Mesenteric fat pad (tissue), 1 donor: ENCODE data around the gene GRID1. TPM values are rescaled to one million over a fixed set of nuclear protein-coding genes. Genes with fewer than 3 reads are reported as not detected.
"Not testable (repeated sequence)": the region's sequence is repeated elsewhere in the genome, so short reads cannot be mapped to it uniquely, and the experiment has no call there.

Experiments used
- DNase-seq: peaks from one replicate; pipeline ENCODE4 v3.0.0-alpha.2; 2020; ENCODE audit warnings: low spot score
- total RNA-seq: library from RNA; stranded (reverse); fragmentation: NEBNext Ultra II Directional; extraction: Animal tissue kit (Norgen Biotek cat#: 25700); gene quantifications from one replicate; pipeline ENCODE4 v1.2.1, GENCODE V29; 2021
- donor health status: DM: yes; HTN: yes; CAD: no.

The GRID1 gene
- total RNA-seq, 1 donor from 2014 or later: 2.1 TPM

DNA sequence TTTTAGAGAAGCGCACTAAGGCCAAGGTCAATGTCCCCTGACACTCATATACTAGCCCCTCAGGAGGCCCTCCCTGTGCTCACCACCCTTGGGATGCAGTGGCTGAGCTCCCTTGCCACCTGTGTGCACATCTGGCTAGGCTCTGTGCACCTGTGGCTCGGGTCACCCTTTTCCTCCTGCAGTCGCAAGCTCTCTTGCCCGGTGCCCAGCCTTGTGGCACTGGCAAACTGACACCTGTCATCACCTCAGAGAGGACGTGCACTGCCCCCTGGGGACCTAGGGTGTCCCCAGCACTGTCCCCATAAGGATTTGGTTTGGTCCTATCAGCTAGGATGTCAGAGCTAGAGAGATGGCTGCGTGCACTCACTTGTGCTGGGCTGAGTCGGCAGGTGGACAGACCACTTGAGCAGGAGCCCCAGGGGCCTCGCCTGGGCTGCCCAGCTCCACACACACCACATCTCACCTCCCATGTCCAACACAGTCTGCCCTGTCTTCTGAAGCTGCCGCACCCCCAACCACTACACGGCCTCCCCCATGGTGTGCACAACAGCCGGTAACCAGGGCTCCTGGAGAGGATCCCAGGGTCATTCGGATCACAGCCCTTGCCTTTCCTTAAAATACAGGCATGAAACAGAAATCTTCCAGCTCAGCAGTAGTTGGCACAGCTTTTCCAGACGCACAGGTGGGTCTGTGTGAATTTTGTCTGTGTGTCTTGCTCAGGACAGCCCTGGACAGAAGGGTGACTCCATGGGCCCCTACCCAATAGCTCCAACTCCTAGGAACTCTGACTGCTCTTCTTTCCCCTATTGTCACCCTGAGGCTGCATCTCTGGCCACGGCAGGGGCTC, 111.0 kb downstream of the GRID1 start:
- no peak for DNase-seq

DNA sequence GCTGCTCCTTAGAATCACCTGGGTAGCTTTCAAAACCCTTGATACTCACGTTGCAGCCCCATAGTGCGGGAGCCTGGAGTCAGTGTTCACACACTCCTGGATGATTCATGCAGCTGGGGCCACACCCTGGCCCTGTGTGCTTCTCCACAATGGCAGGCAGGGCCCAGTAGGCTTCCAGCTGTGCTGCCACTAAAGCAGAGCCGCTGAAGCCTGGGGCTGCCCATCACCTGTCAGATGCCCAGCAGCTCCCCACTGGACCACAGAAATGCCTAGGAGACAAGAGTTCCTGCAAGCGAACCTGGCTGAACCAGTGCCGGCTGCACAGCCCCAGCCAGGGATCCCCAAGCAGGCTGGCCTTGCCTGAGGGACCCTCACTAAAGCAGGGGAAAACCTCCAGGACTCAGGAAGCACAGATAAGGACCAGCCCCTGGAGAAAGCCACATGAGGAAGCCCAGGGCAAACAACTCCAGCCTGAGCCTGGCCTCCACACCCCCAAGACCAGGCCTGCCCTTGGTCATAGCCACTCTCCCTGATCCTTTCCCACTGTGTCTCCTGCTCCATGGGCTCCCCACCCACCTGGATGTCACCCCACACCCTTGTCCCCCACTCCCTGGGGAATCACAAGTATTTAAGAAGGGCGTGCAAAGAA, 111.9 kb downstream of the GRID1 start:
- peak; percentile 72 for DNase-seq

DNA sequence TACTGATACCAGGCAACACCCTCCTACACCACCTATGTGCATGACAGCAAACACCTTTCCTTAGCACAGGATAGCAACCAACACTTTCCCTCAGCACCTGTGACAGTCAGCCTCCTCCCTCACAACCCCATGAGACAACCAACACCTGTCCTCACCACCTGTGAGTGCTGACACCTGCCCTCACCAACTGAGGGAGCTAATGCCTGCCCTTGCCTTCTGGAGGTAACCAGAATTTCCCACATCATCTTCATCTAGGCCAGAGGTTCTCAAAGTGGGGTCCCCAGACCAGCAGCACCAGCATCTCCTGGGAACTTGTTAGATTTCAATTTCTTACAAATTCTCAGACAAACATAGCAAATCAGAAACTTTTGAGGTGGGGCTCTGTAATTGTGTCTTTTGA, 112.5 kb downstream of the GRID1 start:
- DNase-seq: no peak

DNA sequence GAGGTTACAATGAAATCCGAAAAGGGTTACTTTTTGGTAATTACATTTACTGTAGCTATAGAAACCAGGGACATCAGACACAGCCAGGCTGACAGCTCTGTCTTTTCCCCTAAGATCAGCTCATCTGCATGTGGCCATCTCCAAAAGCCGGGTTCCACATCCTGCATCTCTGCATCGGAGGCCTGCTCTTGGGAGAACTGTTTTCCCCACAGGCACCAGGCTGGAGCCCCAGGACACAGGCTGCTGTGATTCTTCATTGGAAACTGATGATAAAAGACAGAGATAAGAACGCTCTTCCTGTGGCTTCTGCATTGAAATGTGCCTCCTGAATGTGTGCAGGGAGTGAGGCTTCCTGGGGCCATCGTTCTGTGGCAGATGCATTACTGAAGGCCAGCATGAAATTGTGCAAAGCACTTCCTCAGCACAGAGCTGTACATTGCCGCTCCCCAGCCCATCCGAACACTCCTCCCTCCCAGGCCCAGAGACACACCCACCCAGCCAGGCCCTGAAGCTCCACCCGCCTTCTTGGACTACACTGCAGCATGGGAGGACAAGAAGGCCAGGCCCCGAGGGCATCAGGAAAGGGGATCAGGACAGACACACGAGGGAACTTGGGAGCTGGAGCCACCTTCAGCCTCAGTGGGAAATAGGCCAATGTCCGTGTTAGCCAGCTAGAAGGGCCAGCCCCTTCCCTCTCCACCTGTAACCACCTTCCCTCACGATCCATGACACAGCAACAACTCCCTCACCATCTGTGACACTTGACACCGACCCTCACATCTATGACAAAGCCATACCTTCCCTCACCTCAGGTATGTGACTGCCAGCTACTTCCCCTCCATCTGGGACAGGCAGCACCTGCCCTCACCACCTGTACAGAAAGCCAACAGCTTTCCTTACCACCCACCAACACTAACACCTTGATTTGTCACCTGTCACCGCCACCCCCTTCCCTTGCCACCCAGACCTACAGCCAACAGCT, 113.2 kb downstream of the GRID1 start:
- peak; percentile 62 for DNase-seq

DNA sequence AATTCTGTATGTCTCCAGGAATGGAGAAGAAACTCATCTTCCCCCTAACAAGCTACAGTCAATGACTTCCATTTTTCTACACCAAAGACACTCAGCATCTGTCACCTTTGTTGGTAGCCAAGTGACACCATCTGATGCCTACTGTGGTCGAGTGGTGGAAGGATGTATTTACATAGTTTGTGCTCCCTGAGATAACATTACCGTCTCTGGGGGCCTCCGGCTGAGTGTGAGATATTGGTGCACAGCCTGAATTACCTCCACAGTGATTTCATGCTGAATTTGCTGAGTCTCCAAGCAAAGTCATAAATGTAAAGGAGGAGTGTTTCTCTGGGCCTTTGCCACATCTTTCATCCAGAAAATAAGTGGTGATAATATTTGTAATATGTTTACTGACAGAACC, 114.0 kb downstream of the GRID1 start:
- DNase-seq: peak; percentile 14

DNA sequence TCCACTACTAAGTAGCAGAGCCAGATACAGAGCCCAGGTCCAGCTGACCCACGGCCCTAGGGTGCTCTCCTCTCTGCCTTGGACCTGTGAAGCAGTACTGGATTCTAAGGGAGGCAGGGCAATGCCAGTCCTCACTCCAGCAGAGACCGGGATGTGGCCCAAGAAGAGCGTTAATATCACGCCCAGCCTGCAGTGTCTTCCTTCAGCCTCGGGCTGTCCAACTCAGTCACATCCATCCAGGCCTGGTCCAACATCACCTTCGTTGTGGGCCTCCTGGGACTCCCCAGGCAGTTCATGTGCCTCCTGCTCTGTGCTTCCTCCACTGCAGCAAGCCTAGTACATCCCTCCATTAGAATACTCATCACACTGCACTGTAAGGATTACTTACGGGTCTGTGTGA, 114.5 kb downstream of the GRID1 start:
- DNase-seq: peak; percentile 75

DNA sequence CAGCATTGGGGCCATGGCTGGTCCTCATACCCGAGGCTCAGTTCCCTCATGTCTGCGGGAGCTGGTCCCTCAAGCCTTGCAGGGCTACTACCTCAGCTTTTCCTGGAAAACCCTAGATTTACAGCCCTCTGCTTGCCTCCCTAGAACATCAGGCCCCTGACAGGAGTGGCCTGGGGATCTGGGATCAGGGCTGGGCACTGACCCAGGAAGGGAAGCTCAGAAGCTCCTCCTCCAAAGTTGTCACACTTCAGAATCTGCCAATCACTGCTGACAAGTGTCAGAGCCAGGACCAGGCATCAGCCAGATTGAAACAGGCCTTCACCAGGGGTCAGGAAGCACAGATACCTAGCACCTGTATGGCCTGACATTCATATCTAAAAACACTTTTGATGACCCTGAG, 115.2 kb downstream of the GRID1 start:
- peak; percentile 22 for DNase-seq

DNA sequence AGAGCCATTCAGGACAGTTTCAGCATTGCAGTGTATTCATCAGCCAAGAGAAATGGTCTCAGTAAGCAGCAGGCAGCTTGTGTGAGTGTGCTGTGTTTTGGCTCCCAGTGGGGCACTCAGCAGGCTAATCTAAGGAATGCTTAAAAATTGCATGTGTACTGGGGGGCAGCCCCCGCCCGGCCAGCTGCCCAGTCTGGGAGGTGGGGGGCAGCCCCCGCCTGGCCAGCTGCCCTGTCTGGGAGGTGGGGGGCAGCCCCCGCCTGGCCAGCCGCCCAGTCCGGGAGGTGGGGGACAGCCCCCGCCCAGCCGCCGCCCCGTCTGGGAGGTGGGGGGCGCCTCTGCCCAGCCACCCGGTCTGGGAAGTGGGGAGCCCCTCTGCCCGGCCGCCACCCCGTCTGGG, 116.2 kb downstream of the GRID1 start:
- DNase-seq: peak; percentile 65

DNA sequence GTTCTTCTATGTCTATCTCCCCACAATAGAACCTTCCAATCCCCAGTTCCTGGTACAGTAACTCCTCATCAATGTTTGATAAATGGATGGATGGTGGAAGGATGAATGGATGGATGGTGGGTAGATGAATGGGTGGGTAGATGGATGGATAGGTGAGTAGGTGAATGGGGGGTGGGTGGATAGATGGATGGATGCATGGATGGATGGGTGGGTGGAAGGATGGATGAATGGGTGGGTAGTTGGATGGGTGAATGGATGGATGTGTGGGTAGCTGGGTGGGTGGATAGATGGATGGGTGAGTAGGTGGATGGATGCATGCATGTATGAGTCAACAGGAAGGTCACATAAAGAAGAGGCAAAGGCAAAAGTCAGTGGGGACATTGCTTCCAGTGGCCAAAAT, 116.8 kb downstream of the GRID1 start:
- no peak for DNase-seq

DNA sequence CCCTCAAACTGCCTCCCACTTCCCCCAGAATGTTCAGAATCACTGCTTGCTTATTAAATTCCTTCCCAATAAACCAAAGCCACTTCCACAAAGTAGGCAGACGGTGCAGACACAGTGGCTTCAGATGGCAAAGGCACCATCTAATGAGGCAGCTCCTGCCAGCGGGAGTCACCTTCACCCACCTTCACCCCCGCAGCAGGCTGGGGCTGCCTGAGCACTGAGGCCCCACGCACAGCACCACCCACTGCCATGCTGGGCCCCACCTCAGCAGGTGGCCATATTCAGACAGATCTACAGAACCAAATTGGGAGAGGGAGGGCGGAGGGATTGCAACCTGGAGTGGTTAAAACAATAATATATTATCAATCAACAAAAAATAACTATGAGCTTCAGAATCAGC, 118.5 kb downstream of the GRID1 start:
- DNase-seq: no peak

DNA sequence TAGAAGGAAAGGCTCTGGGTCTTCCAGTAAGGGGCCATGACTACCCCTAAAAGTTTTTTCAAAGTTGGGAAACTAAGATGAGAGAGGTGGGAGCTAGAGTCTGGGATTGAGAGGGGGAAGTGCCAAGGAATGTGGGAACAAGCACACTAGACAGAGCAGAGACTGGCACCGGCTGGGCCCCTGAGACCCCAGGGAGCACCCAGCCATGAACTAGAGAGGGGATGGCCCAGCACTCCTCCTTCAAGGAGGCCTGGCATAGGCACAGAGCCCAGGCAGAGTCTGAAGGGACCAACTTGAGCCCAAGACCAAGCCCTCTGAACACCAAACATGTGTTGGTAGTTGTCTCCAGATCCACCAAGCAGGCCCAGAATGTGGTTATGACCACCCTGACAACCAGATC, 119.0 kb downstream of the GRID1 start:
- no peak for DNase-seq

DNA sequence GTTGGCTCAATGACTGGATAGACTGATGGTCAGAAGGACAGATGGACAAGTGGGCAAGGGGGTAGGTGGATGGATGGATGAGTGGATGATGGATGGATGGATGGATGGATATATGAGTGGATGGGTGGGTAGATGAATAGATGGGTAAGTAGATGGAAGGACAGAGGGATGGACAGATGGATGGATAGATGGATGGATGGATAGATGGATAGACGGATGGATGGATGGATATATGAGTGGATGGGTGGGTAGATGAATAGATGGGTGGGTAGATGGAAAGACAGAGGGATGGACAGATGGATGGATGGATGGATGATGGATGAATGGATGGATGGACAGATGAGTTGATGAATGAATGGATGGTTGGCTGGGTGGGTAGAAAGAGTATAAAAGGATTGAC, 119.5 kb downstream of the GRID1 start:
- no peak for DNase-seq

DNA sequence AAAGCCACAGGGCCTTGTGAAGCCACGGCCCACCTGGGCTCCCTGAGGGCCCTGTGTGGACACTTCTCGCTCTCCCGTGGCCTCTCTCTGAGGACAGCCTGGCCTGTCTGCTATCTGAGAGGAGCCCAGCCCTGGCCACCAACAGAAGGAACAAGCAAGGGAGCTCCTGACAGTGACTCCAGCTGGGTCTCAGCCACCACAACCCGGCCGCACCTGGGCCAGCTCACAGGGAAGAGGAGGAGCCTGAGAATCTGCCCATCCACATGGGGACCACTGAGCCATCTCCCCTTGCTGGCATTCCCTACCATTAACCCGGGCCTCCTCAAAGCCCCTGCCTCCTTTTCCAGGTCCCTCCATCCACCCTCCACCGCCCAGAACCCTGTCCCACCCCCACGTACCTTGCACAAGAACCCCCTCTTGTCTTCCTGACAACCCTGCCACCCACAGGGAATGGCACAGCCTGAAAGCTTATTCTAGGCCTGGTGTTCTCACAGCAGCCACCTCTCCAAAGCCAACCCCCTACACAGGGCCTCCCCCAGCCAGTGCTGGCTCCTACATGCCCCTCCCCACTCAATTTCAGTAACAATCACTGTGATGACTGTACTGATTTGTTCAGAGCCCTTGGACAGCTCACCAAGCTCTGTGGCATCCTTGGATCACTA, 120.2 kb downstream of the GRID1 start:
- no peak for DNase-seq

DNA sequence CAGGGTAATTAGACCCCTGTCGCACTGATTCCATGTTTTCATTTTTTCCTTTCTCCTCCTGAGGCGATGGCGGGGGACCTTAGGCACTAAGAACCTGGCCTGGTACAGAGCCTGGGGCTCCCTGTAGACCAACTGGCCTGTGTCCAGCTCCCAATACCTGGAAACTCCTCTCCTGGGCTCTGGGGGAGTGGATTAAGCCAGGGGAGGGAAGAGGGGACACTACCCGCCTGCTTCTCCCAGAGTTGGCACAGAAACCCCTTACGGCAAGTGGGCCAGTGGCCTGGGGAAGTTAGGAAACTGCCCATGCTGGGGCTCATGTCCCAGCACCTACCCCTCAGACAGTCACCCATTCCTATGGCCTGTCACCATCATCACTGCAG, 121.6 kb downstream of the GRID1 start:
- no peak for DNase-seq

DNA sequence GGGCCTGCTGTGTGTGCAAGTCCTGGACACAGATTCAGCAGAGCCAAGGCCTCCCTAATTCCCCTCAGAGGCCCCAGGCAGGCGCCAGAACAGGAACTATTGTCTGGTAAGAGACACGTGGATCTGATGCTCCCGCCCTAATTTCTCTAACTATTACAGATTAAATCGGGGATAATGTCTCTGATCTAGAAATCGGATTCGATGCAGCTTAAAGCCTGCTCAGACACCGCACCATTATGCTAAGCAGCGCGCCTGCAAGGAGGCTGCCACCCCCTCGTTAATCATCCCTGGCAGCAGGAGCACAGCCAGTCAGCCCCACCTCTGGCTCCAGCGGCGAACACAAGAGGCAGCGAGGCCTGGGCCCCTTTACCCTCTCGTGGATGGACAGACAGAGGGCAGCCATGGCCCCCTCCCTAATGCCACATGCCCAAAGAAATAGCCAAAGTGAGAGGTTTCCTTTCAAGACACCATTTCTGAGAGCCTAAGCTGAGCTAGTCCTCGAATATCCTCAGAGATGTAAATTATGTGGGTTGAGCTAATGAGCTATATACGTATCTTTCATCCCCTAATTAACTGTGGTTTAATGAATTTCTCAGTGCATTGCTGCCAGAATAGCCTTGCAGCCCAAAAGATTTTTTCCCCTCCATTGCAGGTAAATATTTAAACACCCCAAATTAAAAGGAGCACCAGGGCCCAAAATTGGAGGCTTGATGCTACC, 122.1 kb downstream of the GRID1 start:
- DNase-seq: no peak

DNA sequence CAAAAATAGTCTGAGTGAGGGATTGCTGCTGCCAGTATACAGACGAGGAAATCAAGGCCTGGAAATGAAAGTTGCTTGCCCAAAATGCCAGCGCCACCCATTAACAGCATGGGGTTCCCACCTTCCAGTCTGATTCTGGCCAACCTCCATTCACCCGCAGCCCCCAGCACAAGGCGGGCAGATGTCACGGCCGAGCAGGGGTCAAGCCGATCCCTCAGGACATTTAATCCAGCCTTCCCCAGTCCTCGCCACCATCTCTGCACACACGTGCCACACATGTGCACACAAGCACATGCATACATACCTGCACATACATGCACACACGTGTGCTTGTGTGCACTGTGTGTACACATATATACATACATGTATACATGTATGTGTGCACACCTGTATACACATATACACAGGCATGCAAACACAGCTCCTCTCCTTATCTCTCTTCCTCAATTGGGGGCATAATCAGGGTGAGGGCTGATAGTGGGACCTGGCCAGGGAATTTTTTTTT, 122.9 kb downstream of the GRID1 start:
- DNase-seq: no peak

DNA sequence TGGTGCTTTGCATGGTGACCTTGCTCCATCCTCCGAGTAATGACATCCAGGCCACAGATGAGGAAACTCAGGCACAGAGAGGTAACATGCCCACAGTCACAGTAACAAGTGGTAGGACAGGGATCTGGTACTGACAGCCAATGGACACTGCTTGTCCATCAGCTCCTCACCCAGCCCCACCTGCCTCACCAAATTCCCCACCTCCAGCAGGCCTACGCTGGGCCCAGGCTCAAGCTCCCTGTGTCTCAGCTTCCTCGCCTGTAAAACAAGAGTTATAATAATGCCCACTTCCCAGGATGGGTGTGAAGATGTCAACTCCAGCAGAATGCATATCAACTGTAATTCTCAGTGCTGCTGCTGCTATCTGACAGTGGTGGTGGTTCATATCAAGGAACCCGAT, 123.8 kb downstream of the GRID1 start:
- no peak for DNase-seq

DNA sequence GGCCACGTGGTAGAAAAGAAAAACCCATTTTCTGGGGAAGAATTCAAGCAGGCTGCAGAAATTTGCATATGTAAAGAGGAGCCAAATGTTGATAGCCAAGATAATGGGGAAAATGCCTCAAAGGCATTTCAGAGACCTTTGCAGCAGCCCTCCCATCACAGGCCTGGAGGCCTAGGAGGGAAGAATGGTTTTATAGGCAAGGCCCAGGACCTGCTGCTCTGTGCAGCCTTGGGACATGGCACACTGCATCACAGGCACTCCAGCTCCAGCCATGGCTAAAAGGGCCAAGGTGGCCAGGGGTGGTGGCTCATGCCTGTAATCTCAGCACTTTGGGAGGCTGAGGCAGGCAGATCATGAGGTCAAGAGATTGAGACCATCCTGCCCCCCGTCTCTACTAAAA, 128.5 kb downstream of the GRID1 start:
- not testable (repeated sequence) for DNase-seq

DNA sequence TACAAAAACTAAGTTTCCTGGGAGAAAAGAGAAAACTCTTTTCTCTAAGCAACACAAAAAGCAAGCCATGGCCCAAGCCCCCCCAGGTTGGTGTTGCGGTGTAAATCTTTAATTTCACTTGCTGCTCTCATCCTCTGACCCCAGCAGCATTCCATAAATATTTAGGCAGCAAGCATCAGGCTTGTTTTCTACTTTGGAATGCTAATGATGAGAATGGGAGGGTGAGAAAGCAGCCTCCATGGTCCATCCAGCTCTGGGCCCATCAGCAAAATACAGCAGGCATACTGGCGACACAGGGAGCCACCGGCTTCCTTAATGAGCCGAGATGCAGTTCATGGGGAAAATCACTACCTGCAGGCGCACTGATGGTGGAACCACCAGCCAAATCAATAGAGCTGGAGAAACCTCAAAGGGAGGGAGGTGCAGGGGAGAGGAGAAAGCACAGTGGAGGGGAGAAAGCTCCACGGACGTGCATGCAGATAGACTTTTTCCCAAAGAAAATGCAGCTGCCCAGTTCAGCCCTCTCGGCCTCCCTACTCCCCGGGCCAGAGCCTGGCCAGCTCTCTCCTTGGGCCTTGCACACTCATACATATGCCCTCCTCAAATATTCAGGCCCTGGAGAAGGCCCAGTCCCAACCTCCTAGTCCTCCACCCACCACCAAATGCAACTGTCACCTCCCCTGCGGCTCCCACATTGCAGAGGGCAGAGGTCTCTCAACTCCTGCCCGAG, 131.9 kb downstream of the GRID1 start:
- no peak for DNase-seq

DNA sequence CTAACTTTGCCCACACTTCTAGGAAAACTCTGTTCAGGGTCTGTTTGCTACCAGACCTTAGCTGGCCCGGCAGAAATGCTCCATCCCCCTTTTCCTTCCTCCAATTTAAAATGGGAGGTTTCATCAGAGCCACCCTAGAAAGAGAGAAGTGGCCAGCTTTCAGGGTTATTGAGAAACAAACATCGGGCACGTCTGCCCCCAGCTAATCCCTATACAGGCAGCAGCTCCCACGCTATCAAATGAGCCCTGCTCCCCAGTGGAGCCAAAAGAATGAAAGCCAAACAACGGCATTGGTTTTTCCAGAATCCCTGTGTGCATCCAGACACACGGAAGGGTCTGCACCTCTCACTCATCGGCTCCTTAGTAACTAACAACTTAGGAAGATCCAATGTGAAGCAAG, 132.5 kb downstream of the GRID1 start:
- no peak for DNase-seq
